Uterus (tissue), 2 donors: ENCODE results near the gene CCDC177.
A peak's percentile ranks its signal among the peaks of the same experiment; 100 is the strongest.

Source experiments
- CTCF ChIP-seq, 4 experiments: fragments of 200-600 bp in 2 of 4; fragments of 450-650 bp in 2 of 4; sonication (generic) in 2 of 4; IDR thresholded peaks; one replicate each; pipeline ENCODE4 v1.5.1; 2016 to 2019; ENCODE audit warnings: antibody characterized with exemption in 4 of 4, mild to moderate bottlenecking in 2 of 4, moderate library complexity in 1 of 4
- POLR2A ChIP-seq, 2 donors: fragments of 450-650 bp; IDR thresholded peaks; one replicate each; pipeline ENCODE4 v1.6.1; 2016; ENCODE audit warnings: antibody characterized with exemption in 2 of 2, mild to moderate bottlenecking in 1 of 2, moderate library complexity in 1 of 2

- peak in 3 of 4 experiments; percentile 3 to 15 (median 11) for TF ChIP-seq CTCF (IDR thresholded peaks at IDR 0.05)
- peak; percentile 21 to 42 for TF ChIP-seq POLR2A (IDR thresholded peaks at IDR 0.05)
These were observed 41.1 kb upstream of the CCDC177 start for GRCh38 chr14:69615496-69616407.
